Spleen (tissue), 7 donors: ENCODE results near the gene SAT1.

Experiments used
- POLR2A ChIP-seq, 3 donors: fragments of 450-650 bp; IDR thresholded peaks; one replicate each; pipeline ENCODE4 v1.5.1; 2017; ENCODE audit warnings: antibody characterized with exemption in 3 of 3, mild to moderate bottlenecking in 1 of 3
- POLR2AphosphoS5 ChIP-seq, 3 donors: sonication (generic); formaldehyde crosslinking; IDR thresholded peaks; one replicate each; pipeline ENCODE4 v1.5.1; 2017; ENCODE audit warnings: antibody characterized with exemption in 3 of 3
- TF ChIP-seq, protein P1 (sequence below), 11 experiments: fragments of 200-600 bp in 7 of 11; fragments of 450-650 bp in 4 of 11; sonication (generic) in 4 of 11; IDR thresholded peaks in 8 of 11; conservative IDR thresholded peaks in 3 of 11; 1 replicate in 7 of 11; 2 replicates in 4 of 11; pipeline versions ENCODE4 v1.4.0 to v1.8.0; 2016 to 2021; ENCODE audit warnings: antibody characterized with exemption in 11 of 11, inconsistent platforms in 4 of 11, mild to moderate bottlenecking in 1 of 11
- donor health status: DM: no; HTN: no; CAD: no; lungs with moderate emphysema.
- donor health status: DM: no; HTN: no; CAD: no.
- donor health status: DM: no; HTN: no; CAD: no.

DNA sequence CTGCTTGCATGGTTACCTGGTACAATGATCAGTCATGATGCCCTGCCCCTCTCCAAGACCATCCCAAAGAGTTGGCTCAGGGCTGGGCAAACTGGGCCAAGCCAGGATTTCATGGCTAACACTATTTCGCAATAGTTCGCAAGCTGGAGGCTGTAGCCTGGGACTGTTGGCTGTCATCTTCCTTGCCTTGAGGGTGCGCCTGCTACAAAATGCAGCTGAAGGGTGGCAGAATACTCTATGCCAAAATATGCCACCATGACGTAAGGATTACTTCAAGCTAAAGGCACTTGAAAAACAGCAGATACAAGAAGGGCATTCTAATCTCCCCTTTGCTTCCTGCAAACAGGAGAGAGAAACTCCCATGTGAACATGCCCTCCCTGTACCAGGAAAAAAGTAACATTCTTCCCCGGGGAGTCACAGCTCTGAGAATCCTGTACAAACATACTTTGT lies 21.0 kb downstream of the SAT1 start:
- TF ChIP-seq, protein P1, sequence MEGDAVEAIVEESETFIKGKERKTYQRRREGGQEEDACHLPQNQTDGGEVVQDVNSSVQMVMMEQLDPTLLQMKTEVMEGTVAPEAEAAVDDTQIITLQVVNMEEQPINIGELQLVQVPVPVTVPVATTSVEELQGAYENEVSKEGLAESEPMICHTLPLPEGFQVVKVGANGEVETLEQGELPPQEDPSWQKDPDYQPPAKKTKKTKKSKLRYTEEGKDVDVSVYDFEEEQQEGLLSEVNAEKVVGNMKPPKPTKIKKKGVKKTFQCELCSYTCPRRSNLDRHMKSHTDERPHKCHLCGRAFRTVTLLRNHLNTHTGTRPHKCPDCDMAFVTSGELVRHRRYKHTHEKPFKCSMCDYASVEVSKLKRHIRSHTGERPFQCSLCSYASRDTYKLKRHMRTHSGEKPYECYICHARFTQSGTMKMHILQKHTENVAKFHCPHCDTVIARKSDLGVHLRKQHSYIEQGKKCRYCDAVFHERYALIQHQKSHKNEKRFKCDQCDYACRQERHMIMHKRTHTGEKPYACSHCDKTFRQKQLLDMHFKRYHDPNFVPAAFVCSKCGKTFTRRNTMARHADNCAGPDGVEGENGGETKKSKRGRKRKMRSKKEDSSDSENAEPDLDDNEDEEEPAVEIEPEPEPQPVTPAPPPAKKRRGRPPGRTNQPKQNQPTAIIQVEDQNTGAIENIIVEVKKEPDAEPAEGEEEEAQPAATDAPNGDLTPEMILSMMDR (IDR thresholded peaks at IDR 0.05 in 8 of 11, conservative IDR thresholded peaks at IDR 0.05 in 3 of 11), result no peak
- TF ChIP-seq POLR2A (IDR thresholded peaks at IDR 0.05) (no peak), POLR2AphosphoS5 (IDR thresholded peaks at IDR 0.05) (no peak)
